K562 (cell line): ENCODE data around the gene DSTYK. TPM values are rescaled to one million over a fixed set of nuclear protein-coding genes. Genes with fewer than 3 reads are reported as not detected.

Experiments used
- ARID1B ChIP-seq: fragments of 450-650 bp; IDR thresholded peaks from 2 replicates; pipeline ENCODE4 v1.6.1; 2016; ENCODE audit warnings: antibody characterized with exemption, mild to moderate bottlenecking, inconsistent platforms
- BRF2 ChIP-seq: IDR thresholded peaks from 3 replicates; pipeline ENCODE4 v1.6.1; 2011; ENCODE audit warnings: borderline replicate concordance, mild to moderate bottlenecking; ENCODE audit not compliant: insufficient read length, insufficient read depth
- CBX3 ChIP-seq, 2 experiments: IDR thresholded peaks; 1 replicate in 1 of 2; 2 replicates in 1 of 2; pipeline ENCODE4 v1.6.1; 2012; ENCODE audit warnings: inconsistent platforms in 2 of 2, low read length in 2 of 2, borderline replicate concordance in 1 of 2, control low read depth in 1 of 2
- CREBBP ChIP-seq: IDR thresholded peaks from one replicate; pipeline ENCODE4 v1.6.1; 2012; ENCODE audit warnings: low read depth, mild to moderate bottlenecking, control low read depth, inconsistent platforms, low read length
- FOXK2 ChIP-seq, 2 experiments: fragments of 450-650 bp; IDR thresholded peaks in 1 of 2; conservative IDR thresholded peaks in 1 of 2; 2 replicates each; pipeline ENCODE4 v1.6.1; 2016; ENCODE audit warnings: low read depth in 2 of 2, mild to moderate bottlenecking in 1 of 2
- GABPB1 ChIP-seq: sonication (generic); formaldehyde crosslinking; IDR thresholded peaks from 2 replicates; pipeline ENCODE4 v1.8.0; 2022; ENCODE audit warnings: mild to moderate bottlenecking, missing genetic modification reagents
- GATAD2B ChIP-seq: fragments of 450-650 bp; IDR thresholded peaks from 2 replicates; pipeline ENCODE4 v1.6.1; 2017; ENCODE audit warnings: mild to moderate bottlenecking, borderline replicate concordance
- MITF ChIP-seq: IDR thresholded peaks from 2 replicates; pipeline ENCODE4 v1.6.1; 2014; ENCODE audit warnings: antibody characterized with exemption
- NCOR1 ChIP-seq: fragments of 450-650 bp; IDR thresholded peaks from 2 replicates; pipeline ENCODE4 v1.6.1; 2016; ENCODE audit warnings: mild to moderate bottlenecking, moderate library complexity
- OTX1 ChIP-seq: fragments of 450-650 bp; formaldehyde crosslinking; IDR thresholded peaks from 2 replicates; pipeline ENCODE4 v1.4.0; 2022; ENCODE audit warnings: mild to moderate bottlenecking
- PCBP1 ChIP-seq: fragments of 200-400 bp; formaldehyde crosslinking; IDR thresholded peaks from 2 replicates; pipeline ENCODE4 v1.6.1; 2018; ENCODE audit warnings: mild to moderate bottlenecking, low read depth, low read length; ENCODE audit not compliant: poor library complexity, severe bottlenecking
- PHF8 ChIP-seq: fragments of 200-600 bp; sonication (generic); IDR thresholded peaks from 2 replicates; pipeline ENCODE4 v1.6.1; 2012; ENCODE audit warnings: mixed run types, mild to moderate bottlenecking, inconsistent platforms, low read length, moderate library complexity, borderline replicate concordance
- RHOXF2B ChIP-seq: fragments of 250-450 bp; sonication (Bioruptor Pico); conservative IDR thresholded peaks from 2 replicates; pipeline ENCODE4 v1.5.1; 2021
- SAP30 ChIP-seq: fragments of 200-600 bp; sonication (generic); IDR thresholded peaks from 2 replicates; pipeline ENCODE4 v1.6.1; 2012; ENCODE audit warnings: borderline replicate concordance, low read depth, mild to moderate bottlenecking, moderate library complexity, low read length, control low read depth, inconsistent platforms; ENCODE audit not compliant: insufficient read depth, poor library complexity, severe bottlenecking
- SOX6 ChIP-seq: fragments of 450-650 bp; IDR thresholded peaks from 2 replicates; pipeline ENCODE4 v1.6.1; 2014; ENCODE audit warnings: mild to moderate bottlenecking
- TAL1 ChIP-seq: fragments of 450-650 bp; IDR thresholded peaks from 2 replicates; pipeline ENCODE4 v1.6.1; 2016; ENCODE audit warnings: mild to moderate bottlenecking
- THAP7 ChIP-seq: fragments of 250-450 bp; sonication (Bioruptor Pico); IDR thresholded peaks from 2 replicates; pipeline ENCODE4 v1.5.0; 2021
- TSC22D4 ChIP-seq: fragments of 450-650 bp; IDR thresholded peaks from 2 replicates; pipeline ENCODE4 v1.6.1; 2016; ENCODE audit warnings: missing genetic modification characterization, missing biosample characterization, control low read depth
- ZFP91 ChIP-seq: sonication (generic); formaldehyde crosslinking; IDR thresholded peaks from 2 replicates; pipeline ENCODE4 v1.8.0; 2022; ENCODE audit warnings: mild to moderate bottlenecking, missing genetic modification reagents
- ZNF740 ChIP-seq, 3 experiments: fragments of 200-800 bp in 1 of 3; sonication (Bioruptor generic) in 1 of 3; sonication (generic) in 1 of 3; formaldehyde crosslinking in 1 of 3; IDR thresholded peaks; 2 replicates each; pipeline versions ENCODE4 v1.6.1 to v1.8.0; 2016 to 2022; ENCODE audit warnings: mild to moderate bottlenecking in 2 of 3, missing compliant biosample characterization in 2 of 3, missing genetic modification characterization in 2 of 3, missing genetic modification reagents in 1 of 3
- ZSCAN29 ChIP-seq: fragments of 450-650 bp; IDR thresholded peaks from 2 replicates; pipeline ENCODE4 v1.6.1; 2017
- polyA plus RNA-seq, 8 experiments: library from polyadenylated mRNA; depleted of rRNA in 4 of 8; stranded (reverse) in 5 of 8; unstranded in 3 of 8; fragments of >200 nt; fragmentation: Nextera tagmentation in 2 of 8; fragmentation: Illumina TruSeq in 1 of 8; extraction: Ambion mirVana in 2 of 8; extraction: Trizol in 1 of 8; gene quantifications; 2 replicates each; pipeline versions ENCODE4 v1.2.1 to v1.2.3, GENCODE V29; 2011 to 2014; ENCODE audit warnings: inconsistent platforms in 1 of 8, missing spikeins in 1 of 8
- total RNA-seq, 7 experiments: library from RNA; depleted of rRNA in 6 of 7; stranded (reverse); fragments of >200 nt in 6 of 7; fragmentation: Illumina TruSeq in 2 of 7; extraction: Trizol in 2 of 7; gene quantifications; 2 replicates each; pipeline versions ENCODE4 v1.2.1 to v1.2.3, GENCODE V29; 2011 to 2021; ENCODE audit warnings: low replicate concordance in 1 of 7

Gene DSTYK
- total and polyA plus RNA-seq, 9 of the 15 experiments (the other 6 are each of a cell fraction or from before 2014, with no cell fraction given) = 4.2 to 7.1 (median 6.2) TPM

GRCh38 chr1:205121660-205122488, 89.6 kb downstream of the DSTYK start, which contains the start of gene RBBP5 (continued):
- TF ChIP-seq BRF2 (no peak), GABPB1 (peak; percentile 99), ZSCAN29 (peak; percentile 63), CBX3 (IDR thresholded peaks at IDR 0.05; ENCODE audit: borderline replicate concordance in 1 of 2, low read length in 2 of 2) (peak in 1 of 2 experiments; percentile 99; a peak in 2 of 3 replicates), PCBP1 (no peak), RHOXF2B (CRISPR knock-in tag) (peak; percentile 77; the same call in 1 of the 2 replicates), NCOR1 (peak; percentile 77), ZFP91 (CRISPR knock-in tag) (peak; percentile 83), TSC22D4 (tag) (no peak), THAP7 (CRISPR knock-in tag) (peak; percentile 91), PHF8 (peak; percentile 97), MITF (no peak), SOX6 (peak; percentile 90), ARID1B (peak; percentile 71), ZNF740 (CRISPR knock-in tag; IDR thresholded peaks at IDR 0.05) (peak; percentile 81), ZNF740 (tag; IDR thresholded peaks at IDR 0.05) (no peak), SAP30 (peak; percentile 89), GATAD2B (peak; percentile 96; the same call in 1 of the 2 replicates), OTX1 (peak; percentile 67), FOXK2 (conservative IDR thresholded peaks at IDR 0.05 in 1 of 2, IDR thresholded peaks at IDR 0.05 in 1 of 2; ENCODE audit: low read depth in 2 of 2) (peak; percentile 99 to 100), CREBBP (no peak), TAL1 (peak; percentile 65)
